C4-2B (cell line): ENCODE results near the gene FOXP1.

Experiments used
- ZFX ChIP-seq: fragments of 450-650 bp; IDR thresholded peaks from 2 replicates; pipeline ENCODE4 v1.6.1; 2017
- TF ChIP-seq, protein P1 (sequence below): fragments of 450-650 bp; conservative IDR thresholded peaks from 2 replicates; pipeline ENCODE4 v1.5.1; 2017; ENCODE audit warnings: mild to moderate bottlenecking

- TF ChIP-seq, protein P1, sequence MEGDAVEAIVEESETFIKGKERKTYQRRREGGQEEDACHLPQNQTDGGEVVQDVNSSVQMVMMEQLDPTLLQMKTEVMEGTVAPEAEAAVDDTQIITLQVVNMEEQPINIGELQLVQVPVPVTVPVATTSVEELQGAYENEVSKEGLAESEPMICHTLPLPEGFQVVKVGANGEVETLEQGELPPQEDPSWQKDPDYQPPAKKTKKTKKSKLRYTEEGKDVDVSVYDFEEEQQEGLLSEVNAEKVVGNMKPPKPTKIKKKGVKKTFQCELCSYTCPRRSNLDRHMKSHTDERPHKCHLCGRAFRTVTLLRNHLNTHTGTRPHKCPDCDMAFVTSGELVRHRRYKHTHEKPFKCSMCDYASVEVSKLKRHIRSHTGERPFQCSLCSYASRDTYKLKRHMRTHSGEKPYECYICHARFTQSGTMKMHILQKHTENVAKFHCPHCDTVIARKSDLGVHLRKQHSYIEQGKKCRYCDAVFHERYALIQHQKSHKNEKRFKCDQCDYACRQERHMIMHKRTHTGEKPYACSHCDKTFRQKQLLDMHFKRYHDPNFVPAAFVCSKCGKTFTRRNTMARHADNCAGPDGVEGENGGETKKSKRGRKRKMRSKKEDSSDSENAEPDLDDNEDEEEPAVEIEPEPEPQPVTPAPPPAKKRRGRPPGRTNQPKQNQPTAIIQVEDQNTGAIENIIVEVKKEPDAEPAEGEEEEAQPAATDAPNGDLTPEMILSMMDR: no peak
- TF ChIP-seq ZFX: no peak
These were observed 508.0 kb downstream of the FOXP1 start for GRCh38 chr3:71075494-71075893.
